ENCODE results near the gene TCEAL3.
"Not testable (repeated sequence)": the region's sequence is repeated elsewhere in the genome, so short reads cannot be mapped to it uniquely, and the experiment has no call there.

DNA sequence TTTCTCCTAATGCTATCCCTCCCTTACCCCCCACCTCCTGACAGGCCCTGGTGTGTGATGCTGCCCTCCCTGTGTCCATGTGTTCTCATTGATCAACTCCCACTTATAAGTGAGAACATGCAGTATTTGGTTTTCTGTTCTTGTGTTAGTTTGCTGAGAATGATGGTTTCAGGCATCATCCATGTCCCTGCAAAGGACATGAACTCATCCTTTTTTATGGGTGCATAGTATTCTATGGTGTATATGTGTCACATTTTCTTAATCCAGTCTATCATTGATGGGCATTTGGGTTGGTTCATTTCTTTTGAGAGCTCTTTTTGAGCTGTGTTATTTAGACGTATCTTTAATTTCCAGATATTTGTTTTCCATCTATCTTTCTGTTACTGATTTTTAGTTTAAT, 15.5 kb upstream of the TCEAL3 start:
- TF ChIP-seq, protein P1, sequence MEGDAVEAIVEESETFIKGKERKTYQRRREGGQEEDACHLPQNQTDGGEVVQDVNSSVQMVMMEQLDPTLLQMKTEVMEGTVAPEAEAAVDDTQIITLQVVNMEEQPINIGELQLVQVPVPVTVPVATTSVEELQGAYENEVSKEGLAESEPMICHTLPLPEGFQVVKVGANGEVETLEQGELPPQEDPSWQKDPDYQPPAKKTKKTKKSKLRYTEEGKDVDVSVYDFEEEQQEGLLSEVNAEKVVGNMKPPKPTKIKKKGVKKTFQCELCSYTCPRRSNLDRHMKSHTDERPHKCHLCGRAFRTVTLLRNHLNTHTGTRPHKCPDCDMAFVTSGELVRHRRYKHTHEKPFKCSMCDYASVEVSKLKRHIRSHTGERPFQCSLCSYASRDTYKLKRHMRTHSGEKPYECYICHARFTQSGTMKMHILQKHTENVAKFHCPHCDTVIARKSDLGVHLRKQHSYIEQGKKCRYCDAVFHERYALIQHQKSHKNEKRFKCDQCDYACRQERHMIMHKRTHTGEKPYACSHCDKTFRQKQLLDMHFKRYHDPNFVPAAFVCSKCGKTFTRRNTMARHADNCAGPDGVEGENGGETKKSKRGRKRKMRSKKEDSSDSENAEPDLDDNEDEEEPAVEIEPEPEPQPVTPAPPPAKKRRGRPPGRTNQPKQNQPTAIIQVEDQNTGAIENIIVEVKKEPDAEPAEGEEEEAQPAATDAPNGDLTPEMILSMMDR (IDR thresholded peaks at IDR 0.05; ENCODE audit: insufficient read depth, low read depth, low read length), result not testable (repeated sequence)
- TF ChIP-seq EZH2 (IDR thresholded peaks at IDR 0.05; ENCODE audit: insufficient read depth, low read length), result not testable (repeated sequence)
